Suppressor macrophage treated with lipopolysaccharide for 1 hour (primary cell): Measurements from ENCODE around the gene SURF2.
A peak's percentile ranks its signal among the peaks of the same experiment; 100 is the strongest.
"Not testable (repeated sequence)": the region's sequence is repeated elsewhere in the genome, so short reads cannot be mapped to it uniquely, and the experiment has no call there.

Experiments used
- DNase-seq, 3 donors: peaks; one replicate each; pipeline ENCODE4 v3.0.0-alpha.2; 2020 to 2022

SURF2 gene

DNA sequence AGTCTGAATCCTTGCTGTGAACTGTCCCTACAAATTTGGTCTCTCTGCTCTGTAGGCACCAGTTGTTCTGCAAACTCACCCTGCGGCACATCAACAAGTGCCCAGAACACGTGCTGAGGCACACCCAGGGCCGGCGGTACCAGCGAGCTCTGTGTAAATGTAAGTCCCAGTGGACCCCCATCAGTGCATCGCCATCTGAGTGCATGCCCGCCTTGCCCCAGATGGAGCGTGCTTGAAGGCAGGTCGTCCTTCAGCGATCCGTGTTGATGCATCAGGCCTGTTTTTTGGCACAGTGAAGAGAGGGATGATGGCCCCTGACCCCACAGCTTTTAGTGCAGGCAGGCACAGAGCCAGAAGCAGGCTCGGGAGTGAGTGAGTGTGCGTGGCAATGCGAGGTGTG, 1.3 kb downstream of the SURF2 start:
- DNase-seq = no peak

DNA sequence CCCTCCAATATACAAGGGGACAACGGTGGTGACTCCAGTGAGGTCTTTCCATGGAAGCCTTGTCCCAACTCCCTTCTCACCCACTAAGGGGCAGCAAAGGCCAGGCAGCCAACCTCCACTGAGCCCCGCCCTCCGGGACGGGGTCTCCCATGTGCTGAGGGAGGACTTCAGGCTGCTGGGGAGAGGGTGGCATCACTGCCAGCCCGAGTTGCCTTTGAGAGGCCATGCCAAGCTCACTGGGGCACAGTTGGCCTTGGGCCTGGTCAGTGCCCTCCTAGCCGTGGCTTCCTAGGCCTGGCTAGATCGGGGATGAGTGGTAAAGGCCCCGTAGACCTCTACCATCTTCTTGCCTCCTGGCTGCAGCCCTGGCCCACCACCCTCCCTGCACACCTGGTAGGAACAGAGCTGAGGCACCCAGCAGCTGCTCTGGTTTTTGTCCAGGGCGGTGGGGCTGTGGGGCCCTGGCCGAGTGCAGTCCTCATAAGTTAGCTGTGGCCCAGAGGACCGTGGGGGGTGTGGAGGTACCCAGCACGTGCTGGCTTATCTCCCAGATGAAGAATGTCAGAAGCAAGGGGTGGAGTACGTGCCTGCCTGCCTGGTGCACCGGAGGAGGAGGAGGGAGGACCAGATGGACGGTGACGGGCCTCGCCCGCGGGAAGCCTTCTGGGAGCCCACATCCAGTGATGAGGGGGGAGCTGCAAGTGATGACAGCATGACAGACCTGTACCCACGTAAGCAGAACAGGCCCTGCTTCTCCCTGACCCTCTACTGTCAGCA, 3.2 kb downstream of the SURF2 start:
- no peak for DNase-seq

DNA sequence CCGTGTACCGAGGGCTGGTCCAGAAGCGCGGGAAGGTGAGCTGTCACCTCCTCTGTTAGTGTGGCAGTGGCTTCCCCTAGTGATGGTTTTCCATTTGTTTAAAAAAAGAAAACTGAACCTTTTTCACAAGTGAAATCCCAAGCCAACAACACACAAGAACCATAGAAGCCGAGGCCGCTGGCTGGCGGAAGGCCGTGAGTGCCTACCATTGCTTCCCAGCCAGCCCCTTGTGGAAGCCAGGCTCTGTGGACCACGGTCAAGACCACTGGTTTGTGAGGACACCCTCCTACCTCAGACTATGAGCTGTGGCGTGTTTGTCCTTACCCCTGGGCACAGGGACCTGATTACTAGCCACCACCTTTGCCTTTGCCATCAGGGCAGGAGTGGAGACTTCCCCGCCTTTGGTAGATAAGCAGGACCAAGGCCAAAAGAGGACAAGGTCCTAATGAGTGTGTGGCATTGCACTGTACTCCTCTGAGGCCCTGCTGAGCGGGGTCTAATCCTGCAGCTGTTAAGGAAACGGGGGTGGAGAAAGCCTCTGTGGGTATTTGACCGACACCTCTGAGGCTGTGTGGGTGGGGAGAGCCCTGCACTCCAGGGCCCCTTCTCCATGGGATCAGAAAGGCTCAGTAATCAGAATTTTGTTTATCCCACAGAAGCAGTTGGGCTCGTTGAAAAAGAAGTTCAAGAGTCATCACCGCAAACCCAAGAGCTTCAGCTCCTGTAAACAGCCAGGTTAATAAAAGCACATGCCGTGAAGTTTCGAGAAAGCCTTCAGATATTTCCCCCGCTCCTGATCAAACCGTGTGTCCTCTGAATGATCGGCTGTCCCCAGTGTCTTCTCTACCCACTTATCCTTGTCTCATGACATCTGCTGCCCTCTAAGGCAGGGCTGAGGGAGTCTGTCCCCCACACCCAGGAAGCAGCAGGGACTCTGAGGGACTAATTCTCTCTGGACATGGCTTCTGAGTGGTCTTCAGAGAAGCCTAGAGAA, 4.3 kb downstream of the SURF2 start:
- no peak for DNase-seq

DNA sequence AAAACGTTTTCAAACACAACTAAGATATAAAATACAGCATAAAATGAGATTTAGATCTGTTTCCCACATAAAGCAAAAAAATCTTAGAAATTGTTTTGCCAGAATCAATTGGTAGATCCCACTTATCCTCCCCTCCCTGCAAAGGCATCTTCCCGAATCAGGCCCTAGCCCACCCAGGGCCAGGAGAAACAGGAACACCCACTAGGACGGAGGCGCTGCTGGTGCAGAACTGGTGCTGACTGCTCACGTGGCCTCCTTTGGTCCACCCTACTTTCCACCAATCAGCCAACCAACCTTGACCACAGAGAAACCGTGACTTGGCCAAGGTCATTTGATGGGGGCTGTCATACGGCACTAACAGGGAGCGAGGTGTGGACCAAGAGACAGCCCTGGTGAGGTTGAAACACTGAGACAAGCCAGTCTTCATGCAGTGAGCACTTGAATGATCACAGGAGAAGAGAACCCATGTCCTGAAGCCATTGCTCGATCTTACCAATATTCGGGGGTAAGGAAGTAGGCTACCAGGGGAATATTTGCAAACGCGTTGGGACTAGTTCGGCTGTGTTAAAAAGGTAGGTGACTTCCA, 5.2 kb downstream of the SURF2 start:
- no peak for DNase-seq

DNA sequence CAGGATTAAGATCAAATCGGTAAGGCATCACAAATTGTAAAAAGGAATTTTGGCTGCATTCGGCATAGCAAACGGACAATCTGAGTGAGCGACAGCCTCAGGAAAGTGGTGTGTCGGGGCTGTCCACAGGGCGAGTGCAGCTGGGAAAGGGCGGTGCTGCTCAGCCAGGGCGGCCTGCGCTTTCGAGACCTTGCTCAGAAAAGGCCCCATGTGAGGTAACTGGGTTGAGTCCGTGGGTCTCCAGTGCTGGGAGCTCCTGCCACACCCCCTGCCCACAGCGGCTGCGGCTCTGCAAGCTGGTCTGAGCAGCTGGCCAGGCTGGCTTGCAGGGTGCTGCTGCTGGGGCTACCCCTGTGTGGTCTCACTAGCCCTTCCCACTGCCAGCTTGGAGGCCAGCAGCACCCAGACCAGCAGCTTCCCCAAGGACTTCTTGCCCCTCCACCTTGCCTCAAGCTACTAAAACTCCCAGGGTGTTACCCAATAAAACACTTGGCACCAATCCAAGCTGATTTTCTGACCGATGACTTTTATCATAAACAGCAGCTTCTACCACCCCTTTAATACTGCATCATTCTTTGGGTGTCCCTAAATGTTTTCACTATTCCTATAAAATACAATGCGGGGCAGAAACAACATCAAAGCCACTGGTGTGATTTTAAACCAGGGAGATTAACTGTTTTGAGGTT, 6.2 kb downstream of the SURF2 start:
- no peak for DNase-seq

DNA sequence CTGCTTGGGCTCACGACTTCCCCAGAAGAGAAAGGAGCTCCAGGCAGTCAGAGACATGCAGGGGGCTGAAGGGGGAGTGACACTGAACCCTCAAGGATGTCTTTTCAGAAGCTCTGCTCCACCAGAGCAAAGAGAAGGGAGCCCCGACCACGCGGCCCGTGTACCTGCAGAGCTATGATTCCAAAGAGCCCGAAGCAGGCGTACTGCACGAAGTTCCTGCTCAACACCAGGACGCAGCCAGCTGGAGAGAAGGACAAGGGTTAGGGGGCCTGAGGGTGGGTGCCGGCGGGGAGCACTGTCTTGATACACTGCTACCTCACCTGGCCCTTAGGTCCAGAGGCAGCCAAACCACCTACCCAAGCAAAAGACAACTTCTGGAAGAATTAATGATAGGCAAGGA, 10.1 kb downstream of the SURF2 start:
- DNase-seq = no peak

DNA sequence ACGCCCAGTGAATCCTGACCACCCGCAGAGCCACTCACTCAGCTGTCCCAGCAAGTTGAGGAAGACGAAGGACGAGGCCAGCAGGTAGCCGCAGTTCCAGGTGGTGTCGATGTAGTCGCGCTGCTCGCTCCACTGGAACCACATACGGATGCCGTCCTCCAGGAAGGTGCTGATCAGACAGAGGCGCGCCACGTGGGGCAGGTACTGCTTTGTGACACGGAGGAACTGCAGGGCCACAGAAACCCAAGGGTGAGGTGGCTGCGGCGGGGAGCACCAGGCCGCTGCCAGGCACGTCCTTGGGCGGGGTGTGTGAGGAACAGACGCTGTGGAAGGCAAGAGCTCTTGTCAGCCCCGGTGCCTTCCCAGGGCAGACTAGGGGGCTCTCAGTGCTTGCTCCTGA, 10.9 kb downstream of the SURF2 start:
- DNase-seq = no peak

DNA sequence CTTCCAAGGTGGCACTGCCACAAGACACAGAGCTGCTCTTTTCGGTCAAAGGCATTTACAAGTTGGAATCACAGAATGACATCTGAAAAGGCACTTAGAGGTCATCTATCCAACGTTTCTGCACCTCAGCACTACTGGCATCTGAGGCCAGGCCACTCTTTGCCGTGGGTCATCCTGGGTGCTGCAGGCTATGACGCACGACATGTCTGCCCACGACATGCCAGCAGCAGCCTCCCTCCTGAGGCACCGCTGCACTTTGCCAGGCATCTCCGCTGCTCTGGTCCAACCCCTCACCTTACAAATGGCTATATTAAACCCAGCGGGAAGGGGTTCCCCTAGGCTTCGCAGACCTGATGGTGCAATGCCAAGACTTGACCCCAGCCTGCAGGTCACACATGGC, 11.4 kb downstream of the SURF2 start:
- no peak for DNase-seq

DNA sequence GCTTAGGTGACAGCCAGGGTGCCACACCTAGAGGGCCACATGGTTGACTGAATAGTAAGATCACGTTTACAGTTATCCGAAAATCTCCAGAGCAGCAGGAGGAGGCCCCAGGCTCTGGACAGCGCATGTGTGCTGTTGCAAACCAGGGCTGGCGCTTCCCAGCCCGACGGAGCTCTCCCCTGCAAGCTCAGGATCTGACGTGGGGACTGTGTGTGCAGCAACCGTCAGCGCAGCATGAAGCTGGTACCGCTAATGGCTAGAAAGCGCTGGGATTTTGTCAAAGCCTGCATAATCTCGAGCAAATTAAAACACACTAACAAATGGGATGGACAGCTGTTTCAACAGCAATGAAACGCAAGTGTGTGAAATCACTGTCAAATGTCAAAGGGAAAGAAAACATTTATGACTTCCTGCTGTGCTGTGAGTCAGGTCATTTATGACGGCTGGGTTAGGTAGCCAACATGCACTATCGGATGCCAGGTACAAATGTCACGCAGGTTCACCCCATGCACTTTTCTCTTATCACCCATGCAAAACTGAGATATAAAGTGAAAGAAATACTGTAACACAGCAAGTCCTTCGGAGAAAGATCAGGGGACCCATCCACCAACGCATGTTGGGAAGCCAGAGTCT, 12.0 kb downstream of the SURF2 start:
- peak in 1 of 3 donors; percentile 10 for DNase-seq

DNA sequence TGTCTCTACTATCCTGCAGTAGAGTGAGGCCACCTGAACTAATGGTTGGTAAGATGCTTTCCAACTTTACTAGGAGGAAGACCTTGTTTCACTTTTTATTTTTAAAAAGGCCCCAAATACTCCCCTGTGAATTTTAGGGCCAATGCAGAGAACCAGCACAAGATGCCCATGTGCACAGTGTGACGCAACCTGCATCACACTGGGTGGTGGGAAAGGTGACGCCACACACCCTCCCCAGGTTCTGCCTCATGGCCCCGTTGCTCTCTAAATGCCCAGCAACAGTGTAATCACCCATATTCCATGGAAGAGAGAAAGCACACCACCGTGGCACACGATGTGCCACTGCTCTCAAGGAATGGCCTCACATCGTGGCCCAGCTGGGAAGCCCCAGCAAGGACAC, 13.1 kb downstream of the SURF2 start:
- peak in 1 of 3 donors; percentile 16 for DNase-seq

DNA sequence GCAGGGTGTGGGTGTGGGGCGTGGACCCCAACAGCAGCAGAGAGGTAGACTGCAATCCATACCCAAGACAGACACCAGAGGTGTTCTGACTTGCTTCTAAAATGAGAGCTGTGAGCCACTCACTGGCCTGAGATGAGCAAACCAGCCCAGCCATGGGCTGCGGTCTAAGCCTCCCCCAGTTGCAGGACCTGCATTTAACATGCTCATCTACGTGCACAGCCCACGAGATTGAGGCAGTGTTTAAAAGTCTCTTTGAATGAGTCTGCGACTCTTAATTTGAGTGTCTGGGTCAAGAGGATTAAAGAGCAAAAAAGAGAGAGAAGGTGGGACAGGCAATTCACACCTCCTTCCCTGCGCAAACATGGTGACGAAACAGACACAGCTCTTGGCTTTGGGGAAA, 13.6 kb downstream of the SURF2 start:
- no peak for DNase-seq

DNA sequence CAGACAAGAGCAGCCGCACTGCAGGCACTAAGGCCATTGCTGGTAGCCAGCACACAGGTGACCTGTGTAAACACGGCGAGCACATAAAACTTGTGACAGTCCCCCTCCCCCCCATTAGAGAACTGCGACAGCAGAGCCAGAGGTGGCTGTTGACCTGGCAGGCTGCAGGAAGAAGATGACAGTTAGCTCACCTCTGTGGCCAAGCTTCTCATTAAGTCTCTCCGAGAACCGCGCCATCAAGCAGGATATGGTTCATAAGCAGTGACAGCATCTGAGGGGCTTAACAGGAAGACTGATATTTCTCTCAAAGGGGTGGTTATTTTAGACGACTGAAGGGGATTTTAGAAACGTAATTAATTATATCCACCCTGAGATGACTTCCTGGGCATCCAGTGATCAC, 14.3 kb downstream of the SURF2 start:
- DNase-seq = no peak

DNA sequence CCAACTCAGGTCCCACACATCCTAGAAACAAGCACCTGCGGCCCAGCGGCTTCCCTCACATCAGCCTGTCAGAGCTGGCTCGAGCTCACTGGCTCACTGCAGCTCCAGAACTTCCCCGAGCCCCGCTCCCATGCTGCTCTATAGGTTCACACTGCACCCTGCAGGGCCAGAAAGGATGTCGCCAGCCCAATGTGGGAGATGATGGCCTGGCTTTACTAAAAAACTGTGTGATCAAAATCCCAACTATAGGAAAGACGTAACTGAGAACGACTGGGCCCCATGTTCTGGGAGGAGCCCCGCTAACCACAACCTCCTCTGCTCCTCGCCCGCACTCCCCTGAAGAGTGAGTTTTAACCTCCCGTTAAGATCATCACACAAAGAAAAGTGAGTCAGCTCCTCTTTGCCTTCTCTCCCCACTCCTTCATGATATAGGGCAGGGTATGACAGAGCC, 14.9 kb downstream of the SURF2 start:
- DNase-seq = peak; percentile 18 to 45 (median 31)

DNA sequence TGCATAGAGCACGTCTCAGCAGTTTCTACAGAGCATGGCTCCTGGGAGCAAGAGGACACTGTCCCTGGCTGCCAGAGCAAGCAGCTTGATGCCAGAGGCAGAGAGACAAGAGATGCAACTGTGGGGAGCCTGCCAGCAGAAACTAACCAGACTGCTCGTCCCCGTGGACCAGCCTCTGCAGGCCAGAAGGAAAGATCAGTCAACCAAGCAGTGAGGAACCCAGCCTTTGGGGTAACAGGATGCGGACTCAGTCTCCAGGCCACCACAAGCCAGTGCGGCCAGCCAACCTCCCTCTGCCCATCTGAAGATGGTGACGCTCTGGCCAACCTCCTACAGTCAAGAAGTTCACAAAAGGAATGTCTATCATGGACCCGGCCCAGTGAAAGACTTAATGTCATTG, 15.8 kb downstream of the SURF2 start:
- peak in 1 of 3 donors; percentile 10 for DNase-seq

DNA sequence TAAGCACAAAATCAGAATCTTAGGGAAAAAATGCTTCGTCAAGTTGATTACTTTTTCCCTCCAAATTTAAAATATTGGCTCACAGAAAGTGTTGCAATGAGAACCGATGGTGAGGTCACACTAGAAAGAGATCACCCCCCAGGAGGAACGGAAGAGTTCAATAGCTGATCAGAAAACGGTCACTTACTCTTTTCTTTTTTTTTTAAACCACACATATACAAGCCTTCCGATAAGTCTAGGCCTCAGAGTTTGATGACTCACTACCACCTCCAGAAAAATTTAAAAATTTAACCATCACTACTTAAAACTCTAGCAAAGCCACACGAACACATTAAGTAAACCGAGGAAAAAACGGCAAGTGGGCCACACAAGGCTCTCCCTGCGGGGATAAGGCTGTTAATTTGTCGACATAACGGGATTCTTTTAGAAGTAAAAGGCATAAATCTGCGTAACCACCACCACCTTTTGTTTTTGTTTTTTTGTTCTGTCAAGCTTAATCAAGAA, 18.3 kb downstream of the SURF2 start:
- DNase-seq = peak; percentile 41 to 76 (median 75)

DNA sequence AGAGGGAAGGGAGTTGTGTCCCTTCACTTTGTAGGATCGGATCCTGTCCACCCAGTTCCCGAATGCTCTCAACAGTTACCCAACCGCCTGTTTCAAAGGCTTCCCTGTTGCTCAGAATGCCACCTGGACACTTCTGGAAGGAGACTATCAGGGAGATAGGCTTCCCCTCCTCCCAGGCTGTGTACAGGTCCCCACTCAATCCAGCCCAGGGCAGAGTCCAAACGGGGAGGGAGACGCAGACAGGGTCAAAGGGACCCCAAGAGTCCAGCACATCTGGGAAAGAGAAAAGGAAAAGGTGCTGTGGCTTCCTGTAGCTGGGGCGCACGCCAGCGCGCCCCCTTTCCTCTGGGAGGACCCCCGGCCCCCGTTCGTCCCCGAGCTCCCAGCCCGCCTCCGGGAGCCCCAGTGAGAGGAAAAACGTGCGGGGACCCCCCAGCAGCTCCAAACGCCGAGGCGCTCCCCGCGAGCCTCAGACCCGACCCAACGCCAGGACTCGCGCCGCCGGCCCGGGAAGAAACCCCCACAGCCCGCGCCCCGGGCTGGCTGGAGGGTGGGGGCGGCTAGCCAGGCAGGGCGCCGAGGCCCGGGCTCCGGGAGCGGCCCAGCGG, 18.9 kb downstream of the SURF2 start:
- peak; percentile 38 to 58 (median 50) for DNase-seq

DNA sequence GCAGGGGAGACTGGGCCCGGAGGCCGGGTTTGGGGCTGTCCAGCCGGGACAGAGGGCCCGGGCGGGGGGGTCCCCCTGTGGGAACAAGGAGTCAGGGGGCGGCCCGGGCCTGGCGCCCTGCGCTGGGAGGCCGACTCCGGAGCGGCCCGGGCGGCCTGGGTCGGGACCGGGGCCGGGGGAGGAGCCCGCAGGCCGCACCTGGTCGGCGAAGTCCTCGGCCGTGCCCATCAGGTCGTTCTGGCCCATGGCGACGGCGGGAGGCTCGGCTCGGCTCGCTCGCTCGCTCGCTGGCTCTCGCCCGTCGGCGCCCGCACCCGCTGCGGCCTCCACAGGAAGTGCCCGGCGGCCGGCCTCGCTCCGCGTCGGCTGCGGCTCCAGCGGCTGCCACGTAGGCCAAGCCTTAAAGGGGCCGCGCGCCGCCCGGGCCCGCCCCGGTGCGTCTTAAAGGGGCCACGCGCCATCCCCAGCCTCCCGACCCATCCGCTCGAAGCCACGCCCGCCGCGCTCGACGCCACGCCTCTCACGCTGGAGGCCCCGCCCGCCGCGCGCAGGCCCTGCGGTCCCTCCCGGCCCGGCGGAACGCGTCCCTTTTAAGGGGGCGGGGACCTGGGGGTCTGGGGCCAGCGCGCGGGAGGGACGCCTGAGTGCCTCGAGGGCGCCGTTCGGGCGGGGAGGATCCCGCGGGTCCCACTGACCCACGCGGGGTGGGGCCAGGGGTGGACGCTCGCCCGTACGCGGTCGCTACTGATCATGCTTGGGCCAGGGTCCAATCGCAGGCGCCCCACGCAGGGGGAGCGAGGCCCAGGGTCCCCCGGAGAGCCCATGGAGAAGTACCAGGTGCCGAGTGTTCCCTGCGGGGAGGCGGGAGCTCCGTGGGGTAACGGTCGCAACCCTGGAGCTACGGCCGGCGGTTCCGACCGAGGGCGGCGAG, 19.6 kb downstream of the SURF2 start, which contains the start of the genes STKLD1 and SURF4:
STKLD1 (plus strand) TSS at position 643 of the 931 bp plus-strand sequence; CDS start at position 751, 108 bp downstream.
SURF4 (minus strand) TSS at position 337 of the 931 bp plus-strand sequence; CDS start at position 246, 91 bp downstream.
- peak; percentile 97 to 99 (median 98) for DNase-seq

DNA sequence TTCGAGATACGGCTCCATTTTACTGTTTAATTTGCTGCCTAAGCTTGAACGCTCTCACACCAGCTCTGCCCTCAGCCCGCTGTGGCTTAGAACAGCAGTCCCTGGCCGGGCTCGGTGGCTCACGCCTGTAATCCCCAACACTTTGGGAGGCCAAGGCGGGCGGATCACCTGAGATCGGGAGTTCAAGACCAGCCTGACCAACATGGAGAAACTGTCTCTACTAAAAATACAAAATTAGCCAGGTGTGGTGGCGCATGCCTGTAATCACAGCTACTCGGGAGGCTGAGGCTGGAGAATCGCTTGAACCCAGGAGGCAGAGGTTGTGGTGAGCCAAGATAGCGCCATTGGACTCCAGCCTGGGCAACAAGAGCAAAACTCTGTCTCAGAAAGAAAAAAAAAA, 20.9 kb downstream of the SURF2 start:
- DNase-seq = not testable (repeated sequence)

DNA sequence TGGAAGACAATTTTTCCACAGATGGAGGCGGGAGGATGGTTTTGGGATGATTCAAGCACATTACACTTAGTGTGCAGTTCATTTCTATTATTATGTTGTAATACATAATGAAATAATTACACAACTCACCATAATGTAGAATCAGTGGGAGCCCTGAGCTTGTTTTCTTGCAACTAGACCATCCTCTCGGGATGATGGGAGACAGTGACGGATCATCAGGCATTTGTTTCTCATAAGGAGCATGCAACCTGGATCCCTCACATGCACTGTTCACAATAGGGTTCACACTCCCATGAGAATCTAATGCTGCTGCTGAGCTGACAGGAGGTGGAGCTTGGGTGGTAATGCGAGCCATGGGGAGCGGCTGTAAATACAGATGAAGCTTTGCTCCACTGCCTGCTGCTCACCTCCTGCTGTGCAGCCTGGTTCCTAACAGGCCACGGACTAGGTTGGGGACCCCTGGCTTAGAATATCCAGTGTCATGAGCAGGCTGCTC, 21.4 kb downstream of the SURF2 start:
- DNase-seq = no peak

DNA sequence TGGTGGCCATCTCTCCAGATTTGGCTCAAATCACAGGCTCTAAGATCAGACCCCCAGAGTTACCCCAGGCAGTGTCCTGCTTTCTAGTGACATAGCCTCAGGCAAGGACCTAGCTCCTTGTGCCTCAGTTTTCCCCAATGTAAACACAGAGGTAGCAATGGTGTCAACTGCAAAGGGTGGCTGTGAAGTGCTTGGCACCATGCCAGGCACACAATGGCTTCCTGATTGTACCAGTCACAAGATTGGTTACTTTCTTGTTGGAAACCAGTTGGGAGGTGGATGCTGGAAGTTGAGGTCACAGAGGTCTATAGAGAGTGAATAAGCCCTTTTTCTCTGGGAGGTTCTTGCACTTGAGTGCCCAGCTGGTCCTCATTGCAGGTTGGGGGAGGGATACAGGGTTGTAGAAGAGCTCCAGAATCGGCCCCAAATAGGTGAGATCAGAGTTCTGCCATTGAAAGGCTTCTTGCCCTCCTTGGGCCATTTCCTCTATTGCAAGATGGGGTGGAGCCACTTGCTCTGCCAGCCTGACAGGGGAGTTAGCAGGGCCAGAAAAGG, 22.1 kb downstream of the SURF2 start:
- no peak for DNase-seq
